WI38 (cell line): ENCODE data around the gene TMEM269.

ENCODE experiments used
- H3K4me3 ChIP-seq: 2 replicates; pipeline ENCODE4 v1.5.1; 2011; ENCODE audit warnings: low read depth, mild to moderate bottlenecking, control low read depth, low read length
- TF ChIP-seq, protein P1 (sequence below): IDR thresholded peaks from 2 replicates; pipeline ENCODE4 v1.5.1; 2012; ENCODE audit warnings: low read depth, mild to moderate bottlenecking, control low read depth, low read length

The TMEM269 gene

DNA sequence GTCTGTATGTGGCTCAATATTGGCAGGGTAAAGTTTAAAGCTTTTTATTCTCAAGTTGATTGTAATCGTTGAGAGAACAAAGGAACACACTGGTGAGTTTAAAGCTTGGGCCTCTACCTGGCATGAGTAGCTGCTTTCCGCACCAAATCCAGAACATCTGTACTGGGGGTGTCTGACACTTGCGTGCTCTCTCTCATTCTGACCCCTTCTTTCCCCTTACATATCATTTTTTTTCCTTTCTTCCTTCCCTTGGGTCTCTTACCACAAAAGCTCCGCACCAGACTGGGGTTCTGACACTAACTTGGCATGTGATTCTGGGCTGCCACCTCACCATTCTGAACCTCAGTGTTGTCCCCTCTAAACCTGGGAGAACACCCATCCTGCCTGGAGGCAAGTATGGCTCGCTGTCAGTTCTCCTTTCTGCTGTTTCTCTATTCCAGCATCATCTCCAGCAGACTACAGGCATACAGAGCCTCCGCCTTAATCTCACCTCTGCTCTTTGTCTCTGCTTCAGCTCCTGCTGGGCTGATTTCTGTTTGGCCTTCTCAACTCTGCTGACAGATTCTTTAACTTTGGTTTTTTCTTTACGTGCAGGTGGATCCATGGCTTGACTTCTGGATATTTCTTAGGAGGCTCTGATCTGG is 31.3 kb downstream of the TMEM269 start:
- H3K4me3 ChIP-seq: peak overlapping the region; percentile 66
- TF ChIP-seq, protein P1, sequence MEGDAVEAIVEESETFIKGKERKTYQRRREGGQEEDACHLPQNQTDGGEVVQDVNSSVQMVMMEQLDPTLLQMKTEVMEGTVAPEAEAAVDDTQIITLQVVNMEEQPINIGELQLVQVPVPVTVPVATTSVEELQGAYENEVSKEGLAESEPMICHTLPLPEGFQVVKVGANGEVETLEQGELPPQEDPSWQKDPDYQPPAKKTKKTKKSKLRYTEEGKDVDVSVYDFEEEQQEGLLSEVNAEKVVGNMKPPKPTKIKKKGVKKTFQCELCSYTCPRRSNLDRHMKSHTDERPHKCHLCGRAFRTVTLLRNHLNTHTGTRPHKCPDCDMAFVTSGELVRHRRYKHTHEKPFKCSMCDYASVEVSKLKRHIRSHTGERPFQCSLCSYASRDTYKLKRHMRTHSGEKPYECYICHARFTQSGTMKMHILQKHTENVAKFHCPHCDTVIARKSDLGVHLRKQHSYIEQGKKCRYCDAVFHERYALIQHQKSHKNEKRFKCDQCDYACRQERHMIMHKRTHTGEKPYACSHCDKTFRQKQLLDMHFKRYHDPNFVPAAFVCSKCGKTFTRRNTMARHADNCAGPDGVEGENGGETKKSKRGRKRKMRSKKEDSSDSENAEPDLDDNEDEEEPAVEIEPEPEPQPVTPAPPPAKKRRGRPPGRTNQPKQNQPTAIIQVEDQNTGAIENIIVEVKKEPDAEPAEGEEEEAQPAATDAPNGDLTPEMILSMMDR: no peak

DNA sequence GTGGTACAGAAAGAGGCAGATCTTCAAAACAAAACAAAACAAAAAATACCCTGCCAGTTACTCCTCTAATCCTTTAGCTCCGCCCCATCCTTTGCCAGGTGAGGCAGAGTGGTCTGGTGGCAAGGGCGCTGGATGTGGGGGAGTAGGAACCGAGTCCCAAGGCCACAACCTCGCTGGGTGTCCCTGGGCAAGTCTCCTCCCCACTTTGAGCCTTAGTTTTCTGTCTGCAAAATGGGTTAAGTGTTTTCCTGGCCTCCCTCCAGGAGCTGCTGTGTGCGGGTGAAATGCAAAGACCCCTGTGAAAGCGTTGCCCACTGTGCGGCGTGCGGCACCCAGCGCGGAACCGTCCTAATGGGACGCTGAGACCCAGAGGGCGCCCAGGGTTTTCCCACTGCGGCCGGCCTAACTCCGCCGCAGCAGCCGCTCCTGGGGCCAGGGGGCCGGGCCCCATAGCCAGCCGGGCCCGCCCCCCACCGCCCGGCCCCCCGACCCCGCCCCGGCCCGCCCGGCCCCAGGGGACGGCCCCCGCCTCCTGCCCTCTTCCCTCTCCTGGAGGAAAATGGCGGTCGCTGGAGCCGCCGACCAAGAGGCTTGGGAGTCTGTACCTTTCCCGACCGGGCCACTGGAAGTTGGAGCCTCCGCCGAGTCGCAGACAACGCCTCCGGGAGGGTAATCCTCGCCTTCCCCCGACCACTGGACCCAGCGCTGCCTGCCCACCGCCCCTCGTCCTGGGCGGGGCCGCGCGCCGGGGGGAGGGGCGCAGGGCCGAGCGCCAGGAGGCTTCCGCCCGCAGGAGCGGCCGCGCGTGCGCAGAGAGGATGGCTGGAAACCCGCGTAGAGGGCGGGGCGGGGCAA is 32.0 kb downstream of the TMEM269 start, which contains the start of the genes ERMAP and SVBP:
ERMAP (plus strand) TSS at position 538 of the 855 bp plus-strand sequence. CDS start 13,327 bp downstream, outside the sequence.
SVBP (minus strand) TSS at position 813 of the 855 bp plus-strand sequence. CDS start 853 bp downstream, outside the sequence.
- H3K4me3 ChIP-seq: peak within 1 kb of the TSS; percentile 66
- TF ChIP-seq, protein P1: no peak

DNA sequence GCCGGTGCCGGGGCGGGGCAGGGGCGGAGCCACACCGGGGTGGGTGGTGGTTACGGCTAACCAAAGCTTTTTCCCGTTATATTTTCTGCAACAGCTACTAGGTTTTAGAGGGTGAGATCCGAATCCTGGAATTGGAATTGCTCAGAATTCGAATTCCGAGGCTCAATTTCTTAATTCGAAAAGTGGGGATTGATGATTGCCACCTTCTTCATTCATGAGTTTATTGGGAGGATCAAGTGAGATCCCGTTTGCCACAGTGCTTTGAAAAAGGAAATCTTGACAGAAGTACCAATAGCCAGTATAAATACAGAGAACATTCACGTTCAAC is 32.6 kb downstream of the TMEM269 start:
- peak overlapping the region; percentile 66 for H3K4me3 ChIP-seq
- TF ChIP-seq, protein P1: no peak

DNA sequence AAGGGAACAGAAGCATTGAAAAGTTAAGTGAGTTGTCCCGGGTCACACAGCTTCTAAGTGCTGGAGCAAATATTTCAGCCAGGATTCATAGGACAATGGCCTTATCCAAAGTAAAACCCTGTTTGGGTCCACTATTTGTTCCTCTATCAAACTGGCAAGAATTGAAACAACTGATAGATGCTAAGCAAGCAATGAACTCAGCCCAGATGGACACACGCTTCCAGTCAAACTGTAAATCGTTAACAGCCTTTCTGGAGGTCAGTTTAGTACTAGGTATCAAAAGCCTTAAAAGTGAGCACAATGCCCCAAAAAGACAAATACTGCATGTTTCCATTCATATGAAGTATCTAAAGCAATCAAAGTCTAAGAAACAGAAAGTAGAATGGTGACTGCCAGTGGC is 33.2 kb downstream of the TMEM269 start:
- H3K4me3 ChIP-seq: peak overlapping the region; percentile 66
- TF ChIP-seq, protein P1: no peak

DNA sequence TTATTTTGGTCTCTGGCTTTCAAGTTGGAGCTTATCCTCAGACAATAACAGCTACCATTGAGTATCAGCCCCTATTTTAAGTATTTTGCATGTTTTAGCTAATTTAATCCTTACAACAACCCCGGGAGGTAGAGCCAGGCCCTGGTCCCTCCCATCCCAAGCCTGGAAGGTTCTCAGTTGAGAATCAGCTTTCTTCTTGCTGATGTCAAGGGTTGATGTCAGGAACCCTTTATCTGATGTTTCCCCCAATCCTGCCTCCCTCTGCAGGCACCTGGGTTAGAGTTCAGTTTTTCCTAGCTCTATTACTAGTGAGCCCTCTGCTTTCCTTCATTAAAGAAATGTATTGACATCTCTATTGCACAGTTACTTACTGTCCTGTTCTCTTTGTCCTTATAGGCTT is 36.0 kb downstream of the TMEM269 start:
- TF ChIP-seq, protein P1: no peak
- no peak overlapping the region for H3K4me3 ChIP-seq

DNA sequence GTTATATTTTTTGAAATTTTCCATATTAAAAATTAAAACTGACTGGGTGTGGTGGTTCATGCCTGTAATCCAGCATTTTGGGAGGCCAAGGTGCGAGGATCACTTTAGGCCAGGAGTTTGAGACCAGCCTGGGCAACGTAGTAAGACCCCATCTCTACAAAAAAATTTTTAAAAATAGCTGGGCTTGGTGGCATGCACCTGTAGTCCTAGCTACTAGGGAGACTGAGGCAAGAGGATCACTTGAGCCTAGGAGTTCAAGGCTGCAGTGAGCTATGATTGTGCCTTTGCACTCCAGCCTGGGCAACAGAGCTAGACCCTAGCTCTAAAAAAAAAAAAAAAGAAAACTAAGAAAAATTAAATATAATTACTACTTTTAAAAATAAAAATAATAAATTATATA is 36.9 kb downstream of the TMEM269 start:
- TF ChIP-seq, protein P1: no peak
- no peak overlapping the region for H3K4me3 ChIP-seq

DNA sequence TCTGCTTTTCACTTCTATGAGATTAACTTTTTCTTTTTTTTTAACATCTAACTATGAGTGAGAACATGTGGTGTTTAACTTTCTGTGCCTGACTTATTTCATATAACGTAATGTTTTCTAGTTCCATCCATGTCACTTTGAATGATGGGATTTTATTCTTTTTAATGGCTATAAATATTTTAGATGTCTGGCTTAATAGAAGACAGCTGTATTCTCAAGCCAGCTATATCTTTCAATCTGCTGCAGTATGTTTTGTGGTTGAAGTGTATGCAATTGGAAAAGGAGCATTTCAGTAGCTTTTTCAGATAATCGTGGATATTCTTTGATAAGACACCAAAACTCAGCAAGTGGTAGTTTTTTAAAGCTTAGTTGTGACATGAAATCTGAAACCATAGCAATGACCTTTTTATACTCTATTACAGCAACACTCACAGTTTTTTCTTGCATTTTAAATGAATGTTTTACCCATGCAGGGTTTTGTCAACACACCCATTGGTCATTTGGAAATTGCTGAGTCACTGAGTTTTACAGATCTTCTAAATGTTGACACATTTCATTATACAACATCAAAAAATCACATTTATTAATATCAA is 38.1 kb downstream of the TMEM269 start:
- TF ChIP-seq, protein P1: no peak
- H3K4me3 ChIP-seq: no peak overlapping the region
